Colonic mucosa (tissue), 4 donors: ENCODE data around the gene MRPL37. TPM values are rescaled to one million over a fixed set of nuclear protein-coding genes. Genes with fewer than 3 reads are reported as not detected.
"Not testable (repeated sequence)": the region's sequence is repeated elsewhere in the genome, so short reads cannot be mapped to it uniquely, and the experiment has no call there.

Experiments
- DNase-seq: peaks from one replicate; pipeline ENCODE4 v3.0.0-alpha.2; 2020
- H3K27ac ChIP-seq: fragments of 200-600 bp; one replicate; pipeline ENCODE4 v1.8.0; 2021
- H3K27me3 ChIP-seq: fragments of 200-600 bp; one replicate; pipeline ENCODE4 v1.8.0; 2021
- H3K36me3 ChIP-seq: fragments of 200-600 bp; one replicate; pipeline ENCODE4 v1.8.0; 2021
- H3K4me1 ChIP-seq: fragments of 200-600 bp; one replicate; pipeline ENCODE4 v1.8.0; 2021; ENCODE audit warnings: mild to moderate bottlenecking
- H3K4me3 ChIP-seq: fragments of 200-600 bp; one replicate; pipeline ENCODE4 v1.8.0; 2021
- H3K9ac ChIP-seq, 2 donors: one replicate each; pipeline ENCODE4 v1.7.0; 2013; ENCODE audit warnings: control low read depth in 2 of 2, low read depth in 2 of 2, low read length in 2 of 2
- H3K9me3 ChIP-seq: fragments of 200-600 bp; one replicate; pipeline ENCODE4 v1.8.0; 2021
- CTCF ChIP-seq: fragments of 200-600 bp; IDR thresholded peaks from one replicate; pipeline ENCODE4 v1.8.0; 2022; ENCODE audit warnings: antibody characterized with exemption, mild to moderate bottlenecking
- intact Hi-C: fragments of 100-400 bp; cut with DNase I; formaldehyde crosslinking; loops from one replicate; pipeline ENCODE4 v1.14.1; 2022
- total RNA-seq, 2 donors: library from RNA; stranded (reverse); fragmentation: NEBNext Ultra II Directional in 1 of 2; extraction: Animal tissue kit (Norgen Biotek cat#: 25700) in 1 of 2; gene quantifications; one replicate each; pipeline ENCODE4 v1.2.1, GENCODE V29; 2021
- donor health status: healthy.
- donor health status: DM: no; HTN: no; CAD: no.
- donor health status: DM: no; HTN: no; CAD: no.

The MRPL37 gene
- total RNA-seq, 2 donors from 2014 or later = 76.7 to 157 TPM

DNA sequence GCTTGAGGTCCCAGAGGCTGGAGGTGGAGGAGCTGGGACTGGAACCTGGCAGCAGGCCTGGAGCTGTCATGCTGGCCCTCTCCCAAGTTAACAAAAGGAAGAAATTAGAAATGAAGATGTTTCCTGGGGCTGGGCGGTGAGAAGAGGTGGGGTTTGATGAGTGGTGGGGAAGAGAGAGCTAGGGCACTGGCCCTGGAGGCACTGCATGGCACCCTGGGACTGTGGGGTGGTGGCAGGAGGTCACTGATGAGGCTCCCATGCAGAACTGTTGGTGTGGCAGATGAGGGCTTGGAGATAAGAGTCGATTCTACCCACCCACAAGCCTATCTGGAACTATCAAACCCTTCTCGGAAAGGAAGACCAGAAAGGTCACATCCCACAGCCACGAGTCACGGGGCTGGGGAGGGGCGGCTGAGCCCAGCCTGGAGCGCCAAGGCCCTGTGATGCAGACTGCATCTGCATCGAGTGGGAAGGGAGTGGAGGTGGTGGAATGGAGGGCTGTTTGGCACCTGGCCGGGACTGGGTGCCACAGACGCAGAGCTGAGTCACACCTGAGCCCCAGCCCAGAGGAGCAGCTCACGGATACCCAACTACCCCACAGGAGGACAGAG is 29.4 kb downstream of the MRPL37 start:
- Histone ChIP-seq H3K4me3 (no peak overlapping the region), H3K27ac (no peak overlapping the region), H3K9ac (no peak overlapping the region), H3K4me1 (no peaks in the 10 kb centered on the region), H3K36me3 (no peaks in the 10 kb centered on the region), H3K27me3 (no peaks in the 10 kb centered on the region), H3K9me3 (no peaks in the 10 kb centered on the region)
- intact Hi-C loops = no loop called here
- no peak for TF ChIP-seq CTCF
- no peak for DNase-seq

GRCh38 chr1:54230507-54231339 is 30.8 kb downstream of the MRPL37 start:
- no peak overlapping the region for H3K9ac ChIP-seq
- H3K4me3 ChIP-seq = no peak overlapping the region
- no peak for TF ChIP-seq CTCF
- no peaks in the 10 kb centered on the region for H3K27me3 ChIP-seq
- H3K9me3 ChIP-seq = no peaks in the 10 kb centered on the region
- DNase-seq = no peak
- no peak overlapping the region for H3K27ac ChIP-seq
- intact Hi-C loops = no loop called here
- H3K4me1 ChIP-seq = no peaks in the 10 kb centered on the region
- no peaks in the 10 kb centered on the region for H3K36me3 ChIP-seq

DNA sequence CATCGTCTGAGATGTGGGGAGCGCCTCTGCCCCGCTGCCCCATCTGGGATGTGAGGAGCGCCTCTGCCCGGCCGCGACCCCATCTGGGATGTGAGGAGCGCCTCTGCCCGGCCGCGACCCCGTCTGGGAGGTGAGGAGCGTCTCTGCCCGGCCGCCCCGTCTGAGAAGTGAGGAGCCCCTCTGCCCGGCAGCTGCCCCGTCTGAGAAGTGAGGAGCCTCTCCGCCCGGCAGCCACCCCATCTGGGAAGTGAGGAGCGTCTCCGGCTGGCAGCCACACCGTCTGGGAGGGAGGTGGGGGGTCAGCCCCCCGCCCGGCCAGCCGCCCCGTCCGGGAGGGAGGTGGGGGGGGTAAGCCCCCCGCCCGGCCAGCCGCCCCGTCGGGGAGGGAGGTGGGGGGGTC is 33.2 kb downstream of the MRPL37 start:
- intact Hi-C loops, H3K36me3 ChIP-seq: not testable (repeated sequence)

DNA sequence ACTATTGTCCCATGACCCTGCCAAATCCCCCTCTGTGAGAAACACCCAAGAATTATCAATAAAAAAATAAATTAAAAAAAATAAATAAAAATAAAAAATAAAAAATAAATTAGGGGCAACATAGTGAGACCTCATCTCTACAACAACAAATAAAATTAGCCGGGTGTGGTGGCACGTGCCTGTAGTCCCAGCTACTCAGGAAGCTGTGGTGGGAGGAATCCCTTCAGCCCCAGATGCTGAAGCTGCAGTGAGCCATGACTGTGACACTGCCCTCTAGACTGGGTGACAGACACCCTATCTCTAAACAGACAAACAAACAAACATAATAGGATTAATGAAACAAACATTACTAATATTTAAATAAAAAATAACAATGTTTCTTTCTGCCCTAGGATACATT is 34.3 kb downstream of the MRPL37 start:
- Histone ChIP-seq H3K27me3 (no peaks in the 10 kb centered on the region), H3K27ac (no peak overlapping the region), H3K4me1 (no peaks in the 10 kb centered on the region), H3K9ac (no peak overlapping the region), H3K36me3 (no peaks in the 10 kb centered on the region), H3K9me3 (no peaks in the 10 kb centered on the region), H3K4me3 (no peak overlapping the region)
- no peak for TF ChIP-seq CTCF
- DNase-seq = no peak
- intact Hi-C loops = no loop called here

More for the DNA sequence above, 33.2 kb downstream of the MRPL37 start:
- H3K4me3 ChIP-seq, H3K27ac ChIP-seq, H3K4me1 ChIP-seq, H3K9ac ChIP-seq, DNase-seq, H3K27me3 ChIP-seq, H3K9me3 ChIP-seq: not testable (repeated sequence)

DNA sequence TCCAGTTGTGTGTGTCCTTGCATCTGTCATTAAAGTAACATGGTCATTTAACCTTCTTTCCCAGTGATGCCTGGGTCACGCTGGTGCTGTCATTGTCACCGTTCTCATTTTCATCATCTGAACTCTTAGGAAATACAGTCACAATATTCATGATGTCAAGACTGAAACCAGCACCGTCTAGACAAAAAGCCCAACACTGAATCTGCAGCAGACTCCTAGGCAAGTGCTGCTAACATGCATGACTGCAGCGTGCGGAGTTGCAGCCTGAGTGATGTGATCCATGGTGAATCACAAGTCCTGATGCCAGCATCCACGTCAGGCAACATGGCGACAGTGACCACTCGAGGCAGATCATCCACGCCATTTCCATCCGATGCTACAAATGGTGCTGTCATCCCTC is 37.6 kb downstream of the MRPL37 start:
- H3K27ac ChIP-seq = no peak overlapping the region
- H3K4me3 ChIP-seq = no peak overlapping the region
- no peak for DNase-seq
- no peak for TF ChIP-seq CTCF
- no peaks in the 10 kb centered on the region for H3K27me3 ChIP-seq
- intact Hi-C loops = no loop called here
- no peaks in the 10 kb centered on the region for H3K9me3 ChIP-seq
- H3K9ac ChIP-seq = no peak overlapping the region
- H3K4me1 ChIP-seq = no peaks in the 10 kb centered on the region
- no peaks in the 10 kb centered on the region for H3K36me3 ChIP-seq
